GM19025 (cell line): Measurements from ENCODE around the gene ZFAND3.
"Not testable (repeated sequence)": the region's sequence is repeated elsewhere in the genome, so short reads cannot be mapped to it uniquely, and the experiment has no call there.

Experiments
- ATAC-seq: cut with Tn5 transposase; IDR thresholded peaks from one replicate; pipeline ENCODE4 v1.9.1; 2021; ENCODE audit warnings: mild to moderate bottlenecking, low read depth, moderate library complexity; ENCODE audit not compliant: unreplicated experiment

The ZFAND3 gene

GRCh38 chr6:37928217-37928616, 108.7 kb downstream of the ZFAND3 start:
- ATAC-seq, result no peak

- ATAC-seq, result no peak
Observed at GRCh38 chr6:37930288-37930971, 110.9 kb downstream of the ZFAND3 start.

GRCh38 chr6:37931066-37931465, 111.5 kb downstream of the ZFAND3 start:
- ATAC-seq, result no peak

- no peak for ATAC-seq
Observed at GRCh38 chr6:37934276-37934675, 114.7 kb downstream of the ZFAND3 start.

- no peak for ATAC-seq
Observed at GRCh38 chr6:37936150-37936549, 116.6 kb downstream of the ZFAND3 start.

- no peak for ATAC-seq
Observed at GRCh38 chr6:37936906-37937305, 117.4 kb downstream of the ZFAND3 start.

- no peak for ATAC-seq
Observed at GRCh38 chr6:37938909-37939308, 119.4 kb downstream of the ZFAND3 start.

GRCh38 chr6:37940074-37940847, 120.7 kb downstream of the ZFAND3 start:
- no peak for ATAC-seq

GRCh38 chr6:37941871-37942270, 122.3 kb downstream of the ZFAND3 start:
- no peak for ATAC-seq

GRCh38 chr6:37942606-37943376, 123.3 kb downstream of the ZFAND3 start:
- ATAC-seq, result no peak

GRCh38 chr6:37943436-37944058, 124.0 kb downstream of the ZFAND3 start:
- ATAC-seq, result peak; percentile 68

- ATAC-seq, result no peak
Observed at GRCh38 chr6:37946057-37946456, 126.5 kb downstream of the ZFAND3 start.

GRCh38 chr6:37947468-37947867, 127.9 kb downstream of the ZFAND3 start:
- ATAC-seq, result no peak

- not testable (repeated sequence) for ATAC-seq
Observed at GRCh38 chr6:37948584-37948983, 129.1 kb downstream of the ZFAND3 start.

- ATAC-seq, result no peak
Observed at GRCh38 chr6:37952027-37952426, 132.5 kb downstream of the ZFAND3 start.

- no peak for ATAC-seq
Observed at GRCh38 chr6:37954791-37955190, 135.3 kb downstream of the ZFAND3 start.

GRCh38 chr6:37956711-37957275, 137.3 kb downstream of the ZFAND3 start:
- ATAC-seq, result no peak

GRCh38 chr6:37959061-37959460, 139.5 kb downstream of the ZFAND3 start:
- ATAC-seq, result no peak

GRCh38 chr6:37960139-37960935, 140.8 kb downstream of the ZFAND3 start:
- ATAC-seq, result no peak
